ENCODE results near the gene UNC13A.

UNC13A gene

GRCh38 chr19:17615889-17616685, 72.1 kb downstream of the UNC13A start:
- Mint-ChIP-seq H3K36me3 (no peaks in the 10 kb centered on the region), H3K9me3 (peaks cover 5% of the 10 kb centered on the region), H3K4me3 (peak overlapping the region; percentile 42), H3K27ac (no peak overlapping the region), H3K4me1 (peaks cover 5% of the 10 kb centered on the region), H3K27me3 (peaks cover 46% of the 10 kb centered on the region)
- no peak for ATAC-seq

GRCh38 chr19:17614476-17614875, 73.7 kb downstream of the UNC13A start:
- no peak overlapping the region for H3K27ac Mint-ChIP-seq
- peaks cover 5% of the 10 kb centered on the region for H3K4me1 Mint-ChIP-seq
- H3K9me3 Mint-ChIP-seq: peaks cover 5% of the 10 kb centered on the region
- no peak for ATAC-seq
- H3K4me3 Mint-ChIP-seq: no peak overlapping the region
- H3K27me3 Mint-ChIP-seq: peaks cover 46% of the 10 kb centered on the region
- no peaks in the 10 kb centered on the region for H3K36me3 Mint-ChIP-seq

GRCh38 chr19:17611462-17612244, 76.5 kb downstream of the UNC13A start:
- H3K27ac Mint-ChIP-seq: no peak overlapping the region
- peaks cover 9% of the 10 kb centered on the region for H3K4me1 Mint-ChIP-seq

GRCh38 chr19:17610384-17610783, 77.8 kb downstream of the UNC13A start:
- Mint-ChIP-seq H3K4me1 (peaks cover 11% of the 10 kb centered on the region), H3K36me3 (no peaks in the 10 kb centered on the region), H3K27ac (no peak overlapping the region), H3K27me3 (peaks cover 10% of the 10 kb centered on the region), H3K4me3 (no peak overlapping the region), H3K9me3 (peaks cover 4% of the 10 kb centered on the region)
- ATAC-seq: no peak

More at GRCh38 chr19:17611462-17612244, 76.5 kb downstream of the UNC13A start:
- Mint-ChIP-seq H3K27me3 (peaks cover 22% of the 10 kb centered on the region), H3K4me3 (no peak overlapping the region), H3K36me3 (no peaks in the 10 kb centered on the region), H3K9me3 (peaks cover 4% of the 10 kb centered on the region)
- no peak for ATAC-seq

- Mint-ChIP-seq H3K9me3 (peaks cover 4% of the 10 kb centered on the region), H3K27ac (no peak overlapping the region), H3K36me3 (no peaks in the 10 kb centered on the region), H3K4me3 (no peak overlapping the region), H3K4me1 (peaks cover 11% of the 10 kb centered on the region), H3K27me3 (peaks cover 30% of the 10 kb centered on the region)
- no peak for ATAC-seq
Observed at GRCh38 chr19:17607936-17608335, 80.2 kb downstream of the UNC13A start.

- H3K9me3 Mint-ChIP-seq: peaks cover 4% of the 10 kb centered on the region
- ATAC-seq: peak; percentile 58
- peaks cover 32% of the 10 kb centered on the region for H3K27me3 Mint-ChIP-seq
- H3K4me3 Mint-ChIP-seq: peak overlapping the region; percentile 82
- H3K4me1 Mint-ChIP-seq: peaks cover 21% of the 10 kb centered on the region
- H3K27ac Mint-ChIP-seq: peak overlapping the region; percentile 66
- no peaks in the 10 kb centered on the region for H3K36me3 Mint-ChIP-seq
Observed at GRCh38 chr19:17606590-17607185, 81.5 kb downstream of the UNC13A start.

GRCh38 chr19:17605761-17606589, 82.2 kb downstream of the UNC13A start:
- H3K27ac Mint-ChIP-seq: peak overlapping the region; percentile 66
- H3K4me3 Mint-ChIP-seq: peak overlapping the region; percentile 82
- peaks cover 21% of the 10 kb centered on the region for H3K4me1 Mint-ChIP-seq
- ATAC-seq: peak; percentile 94
- peaks cover 39% of the 10 kb centered on the region for H3K27me3 Mint-ChIP-seq
- no peaks in the 10 kb centered on the region for H3K36me3 Mint-ChIP-seq
- peaks cover 4% of the 10 kb centered on the region for H3K9me3 Mint-ChIP-seq

GRCh38 chr19:17605117-17605516, 83.0 kb downstream of the UNC13A start:
- no peak overlapping the region for H3K27ac Mint-ChIP-seq
- ATAC-seq: no peak
- H3K27me3 Mint-ChIP-seq: peaks cover 39% of the 10 kb centered on the region
- no peak overlapping the region for H3K4me3 Mint-ChIP-seq
- no peaks in the 10 kb centered on the region for H3K36me3 Mint-ChIP-seq
- peaks cover 21% of the 10 kb centered on the region for H3K4me1 Mint-ChIP-seq
- H3K9me3 Mint-ChIP-seq: peaks cover 4% of the 10 kb centered on the region

- Mint-ChIP-seq H3K36me3 (no peaks in the 10 kb centered on the region), H3K4me1 (peaks cover 21% of the 10 kb centered on the region), H3K4me3 (no peak overlapping the region), H3K27me3 (peaks cover 39% of the 10 kb centered on the region), H3K27ac (no peak overlapping the region), H3K9me3 (peaks cover 3% of the 10 kb centered on the region)
- no peak for ATAC-seq
Observed at GRCh38 chr19:17604372-17605025, 83.7 kb downstream of the UNC13A start.

- Mint-ChIP-seq H3K27me3 (peaks cover 39% of the 10 kb centered on the region), H3K9me3 (no peaks in the 10 kb centered on the region), H3K4me1 (peaks cover 21% of the 10 kb centered on the region), H3K4me3 (no peak overlapping the region), H3K27ac (no peak overlapping the region), H3K36me3 (no peaks in the 10 kb centered on the region)
- ATAC-seq: no peak
Observed at GRCh38 chr19:17602872-17603510, 85.2 kb downstream of the UNC13A start.

GRCh38 chr19:17602217-17602616, 85.9 kb downstream of the UNC13A start:
- no peak overlapping the region for H3K4me3 Mint-ChIP-seq
- peaks cover 21% of the 10 kb centered on the region for H3K4me1 Mint-ChIP-seq
- no peak overlapping the region for H3K27ac Mint-ChIP-seq
- no peaks in the 10 kb centered on the region for H3K36me3 Mint-ChIP-seq
- no peak for ATAC-seq
- H3K9me3 Mint-ChIP-seq: no peaks in the 10 kb centered on the region
- H3K27me3 Mint-ChIP-seq: peaks cover 39% of the 10 kb centered on the region

- no peak for ATAC-seq
- H3K4me1 Mint-ChIP-seq: peaks cover 16% of the 10 kb centered on the region
- no peaks in the 10 kb centered on the region for H3K36me3 Mint-ChIP-seq
- peaks cover 39% of the 10 kb centered on the region for H3K27me3 Mint-ChIP-seq
- no peaks in the 10 kb centered on the region for H3K9me3 Mint-ChIP-seq
- no peak overlapping the region for H3K4me3 Mint-ChIP-seq
- no peak overlapping the region for H3K27ac Mint-ChIP-seq
Observed at GRCh38 chr19:17601683-17602082, 86.5 kb downstream of the UNC13A start.

GRCh38 chr19:17599780-17600179, 88.4 kb downstream of the UNC13A start:
- Mint-ChIP-seq H3K9me3 (no peaks in the 10 kb centered on the region), H3K4me1 (peaks cover 10% of the 10 kb centered on the region), H3K27me3 (peaks cover 38% of the 10 kb centered on the region), H3K27ac (no peak overlapping the region), H3K4me3 (no peak overlapping the region), H3K36me3 (no peaks in the 10 kb centered on the region)
- no peak for ATAC-seq

- Mint-ChIP-seq H3K4me3 (no peak overlapping the region), H3K4me1 (peaks cover 10% of the 10 kb centered on the region), H3K27ac (no peak overlapping the region), H3K36me3 (no peaks in the 10 kb centered on the region), H3K9me3 (no peaks in the 10 kb centered on the region), H3K27me3 (peaks cover 30% of the 10 kb centered on the region)
- ATAC-seq: no peak
Observed at GRCh38 chr19:17598953-17599352, 89.2 kb downstream of the UNC13A start.

Measured in stimulated activated memory B cell treated with anti-CD40 and anti-IgM and Interleukin-4, amounts not matched to agents 10 μg/mL and 1 μg/mL and 100 μg/mL, for 72 hours (primary cell).